GM23248 (cell line): Measurements from ENCODE around the gene XYLB.

Experiments
- EZH2 ChIP-seq: fragments of 200-600 bp; sonication (generic); IDR thresholded peaks from 2 replicates; pipeline ENCODE4 v1.6.1; 2018; ENCODE audit warnings: antibody characterized with exemption, mild to moderate bottlenecking; ENCODE audit not compliant: insufficient read depth, poor library complexity, severe bottlenecking
- EZH2phosphoT487 ChIP-seq: fragments of 200-600 bp; sonication (generic); IDR thresholded peaks from 2 replicates; pipeline ENCODE4 v1.6.1; 2018; ENCODE audit warnings: antibody characterized with exemption, moderate library complexity, mild to moderate bottlenecking, low read depth; ENCODE audit not compliant: insufficient read depth

- no peak for TF ChIP-seq EZH2phosphoT487
- TF ChIP-seq EZH2, result no peak
These were observed 41.3 kb downstream of the XYLB start for GRCh38 chr3:38387862-38388261.
